Glutamatergic neuron (in vitro differentiated cells): ENCODE results near the gene RNF4. TPM values are rescaled to one million over a fixed set of nuclear protein-coding genes. Genes with fewer than 3 reads are reported as not detected.
A peak's percentile ranks its signal among the peaks of the same experiment; 100 is the strongest.

Source experiments
- DNase-seq: peaks from one replicate; pipeline ENCODE4 v3.0.0; 2022
- H3K27ac Mint-ChIP-seq: one replicate; pipeline ENCODE4 v1.8.0; 2020; ENCODE audit warnings: mild to moderate bottlenecking, mixed read lengths, inconsistent platforms; ENCODE audit not compliant: unreplicated experiment
- H3K27me3 Mint-ChIP-seq: one replicate; pipeline ENCODE4 v1.8.0; 2020; ENCODE audit warnings: mild to moderate bottlenecking, moderate library complexity, mixed read lengths, inconsistent platforms; ENCODE audit not compliant: unreplicated experiment
- H3K36me3 Mint-ChIP-seq: one replicate; pipeline ENCODE4 v1.8.0; 2020; ENCODE audit warnings: mild to moderate bottlenecking, mixed read lengths, inconsistent platforms; ENCODE audit not compliant: unreplicated experiment
- H3K4me1 Mint-ChIP-seq: one replicate; pipeline ENCODE4 v1.8.0; 2020; ENCODE audit warnings: mild to moderate bottlenecking, low read depth, mixed read lengths, inconsistent platforms; ENCODE audit not compliant: unreplicated experiment
- H3K4me3 Mint-ChIP-seq: one replicate; pipeline ENCODE4 v1.8.0; 2020; ENCODE audit warnings: mild to moderate bottlenecking, mixed read lengths, inconsistent platforms; ENCODE audit not compliant: unreplicated experiment
- H3K9me3 Mint-ChIP-seq: one replicate; pipeline ENCODE4 v1.8.0; 2020; ENCODE audit warnings: mild to moderate bottlenecking, moderate library complexity, mixed read lengths, inconsistent platforms; ENCODE audit not compliant: unreplicated experiment
- CTCF ChIP-seq: fragments of 200-600 bp; sonication (generic); IDR thresholded peaks from one replicate; pipeline ENCODE4 v1.5.0; 2021; ENCODE audit not compliant: partially characterized antibody, unreplicated experiment
- total RNA-seq: library from RNA; stranded (reverse); fragmentation: NEBNext Ultra II Directional; extraction: Animal tissue kit (Norgen Biotek cat#: 25700); gene quantifications from one replicate; pipeline ENCODE4 v1.2.1, GENCODE V29; 2021; ENCODE audit not compliant: unreplicated experiment

The RNF4 gene
- total RNA-seq, 1 donor from 2014 or later = 73.6 TPM

- Mint-ChIP-seq H3K4me1 (peaks cover 4% of the 10 kb centered on the region), H3K4me3 (no peak overlapping the region), H3K36me3 (peaks cover 4% of the 10 kb centered on the region), H3K9me3 (peaks cover 4% of the 10 kb centered on the region), H3K27ac (no peak overlapping the region), H3K27me3 (peaks cover 5% of the 10 kb centered on the region)
- no peak for DNase-seq
- TF ChIP-seq CTCF = no peak
Observed at GRCh38 chr4:2507259-2507658, 38.4 kb downstream of the RNF4 start.

GRCh38 chr4:2507855-2508254, 38.9 kb downstream of the RNF4 start:
- peaks cover 4% of the 10 kb centered on the region for H3K4me1 Mint-ChIP-seq
- TF ChIP-seq CTCF = no peak
- H3K4me3 Mint-ChIP-seq = no peak overlapping the region
- peaks cover 4% of the 10 kb centered on the region for H3K9me3 Mint-ChIP-seq
- no peak for DNase-seq
- peaks cover 4% of the 10 kb centered on the region for H3K36me3 Mint-ChIP-seq
- H3K27me3 Mint-ChIP-seq = peaks cover 5% of the 10 kb centered on the region
- H3K27ac Mint-ChIP-seq = no peak overlapping the region

- Mint-ChIP-seq H3K36me3 (peaks cover 4% of the 10 kb centered on the region), H3K4me1 (peaks cover 4% of the 10 kb centered on the region), H3K27me3 (peaks cover 5% of the 10 kb centered on the region), H3K27ac (peak overlapping the region; percentile 43), H3K9me3 (peaks cover 4% of the 10 kb centered on the region), H3K4me3 (no peak overlapping the region)
- no peak for TF ChIP-seq CTCF
- DNase-seq = no peak
Observed at GRCh38 chr4:2510351-2511259, 41.7 kb downstream of the RNF4 start.

GRCh38 chr4:2511645-2512131, 42.8 kb downstream of the RNF4 start:
- H3K4me3 Mint-ChIP-seq = no peak overlapping the region
- H3K27me3 Mint-ChIP-seq = peaks cover 3% of the 10 kb centered on the region
- no peak overlapping the region for H3K27ac Mint-ChIP-seq

More at GRCh38 chr4:2511645-2512131, 42.8 kb downstream of the RNF4 start:
- Mint-ChIP-seq H3K36me3 (peaks cover 4% of the 10 kb centered on the region), H3K4me1 (peaks cover 4% of the 10 kb centered on the region), H3K9me3 (peaks cover 2% of the 10 kb centered on the region)
- no peak for DNase-seq
- TF ChIP-seq CTCF = no peak
